Measurements from ENCODE around the gene SKAP1. TPM values are rescaled to one million over a fixed set of nuclear protein-coding genes. Genes with fewer than 3 reads are reported as not detected.
A peak's percentile ranks its signal among the peaks of the same experiment; 100 is the strongest.

Gene SKAP1
- total and polyA plus RNA-seq, 2 of the 13 experiments (the other 11 are each of a cell fraction or from before 2014, with no cell fraction given) = 0.21 TPM; not detected in 1

DNA sequence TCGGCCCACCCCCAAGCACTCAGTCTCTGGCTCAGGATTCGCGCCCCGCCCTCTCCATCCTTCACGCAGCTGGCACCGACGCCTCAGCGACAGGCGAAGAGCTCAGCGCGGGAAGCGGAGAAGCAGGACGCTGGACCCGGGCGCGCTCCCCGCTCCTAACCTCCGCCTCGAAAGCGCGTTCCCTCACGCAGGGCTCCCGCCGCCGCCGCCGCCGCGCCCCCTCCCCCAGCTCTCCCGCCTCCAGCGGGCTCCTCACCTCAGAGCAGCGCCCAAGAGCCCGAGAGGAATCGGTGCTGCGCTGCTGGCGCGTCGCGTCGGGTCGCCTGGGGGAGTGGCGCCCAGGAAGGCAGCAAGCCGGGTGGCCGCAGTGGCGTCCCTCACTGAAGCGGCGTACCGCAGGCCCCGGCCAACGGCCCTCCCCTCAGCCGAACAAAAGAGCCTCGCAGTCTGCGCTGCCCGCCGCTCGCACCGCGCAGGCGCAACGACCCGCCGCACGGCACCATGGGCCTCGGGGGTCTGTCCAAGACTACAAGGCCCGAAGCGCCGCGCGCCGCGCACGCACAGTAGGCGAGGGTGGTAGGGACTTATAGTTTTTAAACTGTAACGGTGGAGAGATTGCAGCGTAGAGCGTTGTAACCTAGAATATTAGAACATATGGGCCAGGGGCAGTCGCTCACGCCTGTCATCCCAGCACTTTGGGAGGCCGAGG is 328.8 kb downstream of the SKAP1 start, which contains the start of gene CBX1 (continued):
- TF ChIP-seq NR2F1 (CRISPR knock-in tag; IDR thresholded peaks at IDR 0.05) (0 out of 4 replicates have a peak, but pooled peaks of 1 of the 2 experiments have one; percentile 7), ZNF761 (CRISPR knock-in tag; conservative IDR thresholded peaks at IDR 0.05) (peak; percentile 90), NPAS2 (CRISPR knock-in tag; IDR thresholded peaks at IDR 0.05; ENCODE audit: borderline replicate concordance) (no peak), ZMAT3 (CRISPR knock-in tag; conservative IDR thresholded peaks at IDR 0.05) (peak; percentile 77), ZMYM3 (CRISPR knock-in tag; IDR thresholded peaks at IDR 0.05) (peak; percentile 84; the same call in 1 of the 2 replicates), RNF2 (conservative IDR thresholded peaks at IDR 0.05; ENCODE audit: low read depth) (peak; percentile 88), MLLT10 (CRISPR knock-in tag; IDR thresholded peaks at IDR 0.05) (no peak), U2AF2 (IDR thresholded peaks at IDR 0.05; ENCODE audit: low read depth, low read length) (no peak), ZNF329 (CRISPR knock-in tag; IDR thresholded peaks at IDR 0.05; ENCODE audit: low read depth) (no peak), ZNF431 (CRISPR knock-in tag; IDR thresholded peaks at IDR 0.05; ENCODE audit: borderline replicate concordance, low read depth) (peak; percentile 54; the same call in 1 of the 2 replicates)
- TF ChIP-seq, protein P1, sequence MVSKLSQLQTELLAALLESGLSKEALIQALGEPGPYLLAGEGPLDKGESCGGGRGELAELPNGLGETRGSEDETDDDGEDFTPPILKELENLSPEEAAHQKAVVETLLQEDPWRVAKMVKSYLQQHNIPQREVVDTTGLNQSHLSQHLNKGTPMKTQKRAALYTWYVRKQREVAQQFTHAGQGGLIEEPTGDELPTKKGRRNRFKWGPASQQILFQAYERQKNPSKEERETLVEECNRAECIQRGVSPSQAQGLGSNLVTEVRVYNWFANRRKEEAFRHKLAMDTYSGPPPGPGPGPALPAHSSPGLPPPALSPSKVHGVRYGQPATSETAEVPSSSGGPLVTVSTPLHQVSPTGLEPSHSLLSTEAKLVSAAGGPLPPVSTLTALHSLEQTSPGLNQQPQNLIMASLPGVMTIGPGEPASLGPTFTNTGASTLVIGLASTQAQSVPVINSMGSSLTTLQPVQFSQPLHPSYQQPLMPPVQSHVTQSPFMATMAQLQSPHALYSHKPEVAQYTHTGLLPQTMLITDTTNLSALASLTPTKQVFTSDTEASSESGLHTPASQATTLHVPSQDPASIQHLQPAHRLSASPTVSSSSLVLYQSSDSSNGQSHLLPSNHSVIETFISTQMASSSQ (IDR thresholded peaks at IDR 0.05; ENCODE audit: low read depth) = no peak
- TF ChIP-seq, protein P1 (CRISPR knock-in tag; IDR thresholded peaks at IDR 0.05; ENCODE audit: borderline replicate concordance) = peak; percentile 63; the same call in 1 of the 2 replicates
- TF ChIP-seq, protein P2, sequence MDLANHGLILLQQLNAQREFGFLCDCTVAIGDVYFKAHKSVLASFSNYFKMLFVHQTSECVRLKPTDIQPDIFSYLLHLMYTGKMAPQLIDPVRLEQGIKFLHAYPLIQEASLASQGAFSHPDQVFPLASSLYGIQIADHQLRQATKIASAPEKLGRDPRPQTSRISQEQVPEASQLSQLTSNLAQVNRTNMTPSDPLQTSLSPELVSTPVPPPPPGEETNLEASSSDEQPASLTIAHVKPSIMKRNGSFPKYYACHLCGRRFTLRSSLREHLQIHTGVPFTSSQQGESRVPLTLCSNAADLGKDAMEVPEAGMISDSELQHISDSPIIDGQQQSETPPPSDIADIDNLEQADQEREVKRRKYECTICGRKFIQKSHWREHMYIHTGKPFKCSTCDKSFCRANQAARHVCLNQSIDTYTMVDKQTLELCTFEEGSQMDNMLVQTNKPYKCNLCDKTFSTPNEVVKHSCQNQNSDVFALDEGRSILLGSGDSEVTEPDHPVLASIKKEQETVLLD (CRISPR knock-in tag; IDR thresholded peaks at IDR 0.05; ENCODE audit: low read depth) = peak; percentile 85
- TF ChIP-seq, protein P3, sequence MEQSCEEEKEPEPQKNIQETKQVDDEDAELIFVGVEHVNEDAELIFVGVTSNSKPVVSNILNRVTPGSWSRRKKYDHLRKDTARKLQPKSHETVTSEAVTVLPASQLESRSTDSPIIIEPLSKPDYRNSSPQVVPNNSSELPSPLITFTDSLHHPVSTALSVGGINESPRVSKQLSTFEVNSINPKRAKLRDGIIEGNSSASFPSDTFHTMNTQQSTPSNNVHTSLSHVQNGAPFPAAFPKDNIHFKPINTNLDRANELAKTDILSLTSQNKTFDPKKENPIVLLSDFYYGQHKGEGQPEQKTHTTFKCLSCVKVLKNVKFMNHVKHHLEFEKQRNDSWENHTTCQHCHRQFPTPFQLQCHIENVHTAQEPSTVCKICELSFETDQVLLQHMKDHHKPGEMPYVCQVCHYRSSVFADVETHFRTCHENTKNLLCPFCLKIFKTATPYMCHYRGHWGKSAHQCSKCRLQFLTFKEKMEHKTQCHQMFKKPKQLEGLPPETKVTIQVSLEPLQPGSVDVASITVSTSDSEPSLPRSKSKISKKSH (CRISPR knock-in tag; IDR thresholded peaks at IDR 0.05; ENCODE audit: borderline replicate concordance) = peak; percentile 54; the same call in 1 of the 2 replicates
- TF ChIP-seq, protein P4, sequence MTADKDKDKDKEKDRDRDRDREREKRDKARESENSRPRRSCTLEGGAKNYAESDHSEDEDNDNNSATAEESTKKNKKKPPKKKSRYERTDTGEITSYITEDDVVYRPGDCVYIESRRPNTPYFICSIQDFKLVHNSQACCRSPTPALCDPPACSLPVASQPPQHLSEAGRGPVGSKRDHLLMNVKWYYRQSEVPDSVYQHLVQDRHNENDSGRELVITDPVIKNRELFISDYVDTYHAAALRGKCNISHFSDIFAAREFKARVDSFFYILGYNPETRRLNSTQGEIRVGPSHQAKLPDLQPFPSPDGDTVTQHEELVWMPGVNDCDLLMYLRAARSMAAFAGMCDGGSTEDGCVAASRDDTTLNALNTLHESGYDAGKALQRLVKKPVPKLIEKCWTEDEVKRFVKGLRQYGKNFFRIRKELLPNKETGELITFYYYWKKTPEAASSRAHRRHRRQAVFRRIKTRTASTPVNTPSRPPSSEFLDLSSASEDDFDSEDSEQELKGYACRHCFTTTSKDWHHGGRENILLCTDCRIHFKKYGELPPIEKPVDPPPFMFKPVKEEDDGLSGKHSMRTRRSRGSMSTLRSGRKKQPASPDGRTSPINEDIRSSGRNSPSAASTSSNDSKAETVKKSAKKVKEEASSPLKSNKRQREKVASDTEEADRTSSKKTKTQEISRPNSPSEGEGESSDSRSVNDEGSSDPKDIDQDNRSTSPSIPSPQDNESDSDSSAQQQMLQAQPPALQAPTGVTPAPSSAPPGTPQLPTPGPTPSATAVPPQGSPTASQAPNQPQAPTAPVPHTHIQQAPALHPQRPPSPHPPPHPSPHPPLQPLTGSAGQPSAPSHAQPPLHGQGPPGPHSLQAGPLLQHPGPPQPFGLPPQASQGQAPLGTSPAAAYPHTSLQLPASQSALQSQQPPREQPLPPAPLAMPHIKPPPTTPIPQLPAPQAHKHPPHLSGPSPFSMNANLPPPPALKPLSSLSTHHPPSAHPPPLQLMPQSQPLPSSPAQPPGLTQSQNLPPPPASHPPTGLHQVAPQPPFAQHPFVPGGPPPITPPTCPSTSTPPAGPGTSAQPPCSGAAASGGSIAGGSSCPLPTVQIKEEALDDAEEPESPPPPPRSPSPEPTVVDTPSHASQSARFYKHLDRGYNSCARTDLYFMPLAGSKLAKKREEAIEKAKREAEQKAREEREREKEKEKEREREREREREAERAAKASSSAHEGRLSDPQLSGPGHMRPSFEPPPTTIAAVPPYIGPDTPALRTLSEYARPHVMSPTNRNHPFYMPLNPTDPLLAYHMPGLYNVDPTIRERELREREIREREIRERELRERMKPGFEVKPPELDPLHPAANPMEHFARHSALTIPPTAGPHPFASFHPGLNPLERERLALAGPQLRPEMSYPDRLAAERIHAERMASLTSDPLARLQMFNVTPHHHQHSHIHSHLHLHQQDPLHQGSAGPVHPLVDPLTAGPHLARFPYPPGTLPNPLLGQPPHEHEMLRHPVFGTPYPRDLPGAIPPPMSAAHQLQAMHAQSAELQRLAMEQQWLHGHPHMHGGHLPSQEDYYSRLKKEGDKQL (CRISPR knock-in tag; IDR thresholded peaks at IDR 0.05; ENCODE audit: low read depth) = peak; percentile 62; the same call in 1 of the 2 replicates

Data from HepG2 (cell line).